Measurements from ENCODE around the gene PCGF2. TPM values are rescaled to one million over a fixed set of nuclear protein-coding genes. Genes with fewer than 3 reads are reported as not detected.
A peak's percentile ranks its signal among the peaks of the same experiment; 100 is the strongest.

PCGF2 gene
- total and polyA plus RNA-seq, 2 of the 8 experiments (the other 6 are each of a cell fraction or from before 2014, with no cell fraction given), result 42.1 to 93.3 TPM

DNA sequence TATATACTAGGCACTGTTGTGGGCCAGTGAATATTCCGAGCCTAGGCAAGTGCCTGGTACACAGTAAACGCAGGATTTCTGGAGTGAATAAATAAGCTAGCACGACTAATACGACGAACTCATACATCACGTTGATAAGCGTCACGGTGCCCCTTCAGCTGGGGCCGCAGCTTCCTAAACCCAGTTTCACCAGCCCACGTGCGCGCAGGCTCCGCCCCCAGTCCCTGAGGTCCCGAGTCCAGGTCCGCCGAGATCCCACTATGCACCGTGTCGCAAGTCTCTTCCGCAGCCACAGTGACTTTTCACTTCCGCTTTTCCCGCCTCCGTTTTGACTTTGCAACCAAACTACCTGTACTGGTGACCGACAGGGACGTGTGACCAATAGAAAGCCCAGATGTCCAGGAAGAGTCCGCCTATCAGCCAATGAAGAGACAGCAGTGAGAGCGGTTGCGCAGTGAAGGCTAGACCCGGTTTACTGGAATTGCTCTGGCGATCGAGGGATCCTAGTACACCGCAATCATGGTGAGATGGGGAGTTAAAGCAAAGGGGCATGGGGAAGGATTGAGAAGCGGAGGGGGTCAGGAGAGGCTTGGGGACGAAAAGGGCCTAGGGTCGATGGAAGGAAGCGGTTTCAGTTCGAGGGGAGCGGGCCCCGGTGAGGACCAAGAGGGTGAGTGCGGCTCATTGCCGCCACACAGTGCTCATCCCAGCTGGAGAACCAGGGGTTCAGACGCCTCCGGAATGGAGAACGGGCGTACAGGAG is 4.4 kb upstream of the PCGF2 start, which contains the start of gene PSMB3 (continued):
- TF ChIP-seq HDAC6 (IDR thresholded peaks at IDR 0.05; ENCODE audit: low read depth, low read length) (no peak), CHD2 (IDR thresholded peaks at IDR 0.05; ENCODE audit: low read length) (peak; percentile 94), KDM4A (IDR thresholded peaks at IDR 0.05; ENCODE audit: low read depth, low read length, severe bottlenecking) (peak; percentile 26), USF2 (IDR thresholded peaks at IDR 0.05; ENCODE audit: low read length) (peak; percentile 59), CREB1 (IDR thresholded peaks at IDR 0.05) (peak; percentile 55), ZNF274 (IDR thresholded peaks at IDR 0.05; ENCODE audit: borderline replicate concordance, extremely low read depth, low read length) (no peak), RBBP5 (IDR thresholded peaks at IDR 0.05; ENCODE audit: borderline replicate concordance, low read depth, low read length) (peak; percentile 35; the same call in 1 of the 2 replicates), TBP (IDR thresholded peaks at IDR 0.05; ENCODE audit: low read depth, low read length) (peak; percentile 59), NANOG (IDR thresholded peaks at IDR 0.05; ENCODE audit: insufficient read depth, low read depth, low read length, poor library complexity, severe bottlenecking) (no peak), EP300 (IDR thresholded peaks at IDR 0.05; ENCODE audit: borderline replicate concordance in 1 of 2, low read depth in 2 of 2, low read length in 2 of 2) (no peak), EZH2 (IDR thresholded peaks at IDR 0.05; ENCODE audit: low read depth, low read length, severe bottlenecking) (no peak), FOSL1 (IDR thresholded peaks at IDR 0.05; ENCODE audit: insufficient read depth, low read depth, low read length) (0 out of 2 replicates have a peak, but pooled peaks have one; percentile 51), SIX5 (IDR thresholded peaks at IDR 0.05; ENCODE audit: low read depth, low read length) (no peak), ASH2L (IDR thresholded peaks at IDR 0.05; ENCODE audit: low read length) (peak; percentile 99), SP1 (IDR thresholded peaks at IDR 0.05; ENCODE audit: low read depth, low read length) (peak; percentile 99), POLR2AphosphoS5 (IDR thresholded peaks at IDR 0.05; ENCODE audit: low read depth, low read length) (peak; percentile 45; the same call in 1 of the 2 replicates), YY1 (IDR thresholded peaks at IDR 0.05; ENCODE audit: low read depth, low read length) (no peak), JUND (IDR thresholded peaks at IDR 0.05; ENCODE audit: low read length) (peak; percentile 17; the same call in 1 of the 2 replicates), GTF2F1 (IDR thresholded peaks at IDR 0.05; ENCODE audit: borderline replicate concordance, low read depth, low read length) (peak; percentile 51; the same call in 1 of the 2 replicates)
- TF ChIP-seq, protein P1, sequence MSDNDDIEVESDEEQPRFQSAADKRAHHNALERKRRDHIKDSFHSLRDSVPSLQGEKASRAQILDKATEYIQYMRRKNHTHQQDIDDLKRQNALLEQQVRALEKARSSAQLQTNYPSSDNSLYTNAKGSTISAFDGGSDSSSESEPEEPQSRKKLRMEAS (IDR thresholded peaks at IDR 0.05), result peak; percentile 97
